ENCODE measurements around the gene SLC22A14. TPM values are rescaled to one million over a fixed set of nuclear protein-coding genes. Genes with fewer than 3 reads are reported as not detected.

The SLC22A14 gene
- total RNA-seq, 4 donors from 2014 or later: 0.23 TPM; not detected in 3

GRCh38 chr3:38314112-38314763, 32.1 kb downstream of the SLC22A14 start:
- Histone ChIP-seq H3K27ac (replicated peaks in 1 of 4) (no peak overlapping the region), H3K36me3 (no peaks in the 10 kb centered on the region), H3K9me3 (no peaks in the 10 kb centered on the region), H3K4me1 (no peaks in the 10 kb centered on the region), H3K27me3 (no peaks in the 10 kb centered on the region), H3K4me3 (no peak overlapping the region)
- TF ChIP-seq POLR2A (IDR thresholded peaks at IDR 0.05; ENCODE audit: low read depth) (no peak), EP300 (IDR thresholded peaks at IDR 0.05) (no peak), CTCF (IDR thresholded peaks at IDR 0.05) (no peak), POLR2AphosphoS5 (IDR thresholded peaks at IDR 0.05) (no peak)
- intact Hi-C loops (cut with DNase I): no loop called here
- no CpG with 5 or more reads among the region's 4 CpGs for WGBS
- peak; percentile 84 for DNase-seq (ENCODE audit: extremely low spot score)

GRCh38 chr3:38314764-38315487, 32.8 kb downstream of the SLC22A14 start:
- WGBS: 59% methylated on average over 2 of the region's 5 CpGs
- no peaks in the 10 kb centered on the region for H3K36me3 ChIP-seq
- no peaks in the 10 kb centered on the region for H3K27me3 ChIP-seq
- H3K27ac ChIP-seq (replicated peaks in 1 of 4): no peak overlapping the region
- no peak overlapping the region for H3K4me3 ChIP-seq
- H3K9me3 ChIP-seq: no peaks in the 10 kb centered on the region
- no peaks in the 10 kb centered on the region for H3K4me1 ChIP-seq
- TF ChIP-seq CTCF (IDR thresholded peaks at IDR 0.05): no peak
- TF ChIP-seq POLR2AphosphoS5 (IDR thresholded peaks at IDR 0.05): no peak
- TF ChIP-seq EP300 (IDR thresholded peaks at IDR 0.05): no peak
- TF ChIP-seq POLR2A (IDR thresholded peaks at IDR 0.05; ENCODE audit: low read depth): no peak
- DNase-seq (ENCODE audit: extremely low spot score): peak; percentile 80
- intact Hi-C loops (cut with DNase I): no loop called here

GRCh38 chr3:38315488-38316230, 33.6 kb downstream of the SLC22A14 start:
- no peaks in the 10 kb centered on the region for H3K4me1 ChIP-seq
- intact Hi-C loops (cut with DNase I): no loop called here
- WGBS: 79% methylated on average over 8 of the region's 10 CpGs

More at GRCh38 chr3:38315488-38316230, 33.6 kb downstream of the SLC22A14 start:
- Histone ChIP-seq H3K4me3 (no peak overlapping the region), H3K27me3 (no peaks in the 10 kb centered on the region), H3K9me3 (peaks cover 0 to 2% (median 0%) of the 10 kb centered on the region in 4 donors), H3K36me3 (no peaks in the 10 kb centered on the region), H3K27ac (replicated peaks in 1 of 4) (no peak overlapping the region)
- no peak for TF ChIP-seq CTCF (IDR thresholded peaks at IDR 0.05)
- TF ChIP-seq POLR2A (IDR thresholded peaks at IDR 0.05; ENCODE audit: low read depth): no peak
- no peak for TF ChIP-seq POLR2AphosphoS5 (IDR thresholded peaks at IDR 0.05)
- TF ChIP-seq EP300 (IDR thresholded peaks at IDR 0.05): no peak
- peak; percentile 70 for DNase-seq (ENCODE audit: extremely low spot score)
